ENCODE measurements around the gene PDSS2. TPM values are rescaled to one million over a fixed set of nuclear protein-coding genes. Genes with fewer than 3 reads are reported as not detected.

PDSS2 gene
- total RNA-seq, 1 donor from 2014 or later, result 10.1 TPM

DNA sequence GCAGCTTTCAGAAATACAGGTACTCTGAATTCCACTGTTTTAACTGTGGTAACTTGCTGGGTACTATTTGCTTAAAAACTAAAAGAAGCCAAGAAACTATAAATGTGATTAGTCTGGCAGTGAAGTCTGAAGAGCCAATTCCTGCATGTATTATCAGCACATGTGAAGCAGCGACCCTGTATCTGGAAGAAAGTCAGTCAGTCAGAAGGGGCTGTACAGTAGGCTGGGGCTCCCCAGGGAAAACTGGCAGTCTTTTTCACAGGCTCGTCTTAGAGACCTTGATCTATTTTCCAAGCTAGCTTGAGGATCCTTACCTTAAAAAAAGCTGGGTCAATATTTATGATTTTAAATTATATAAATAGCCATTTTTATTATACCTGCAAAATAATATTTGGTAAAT is 104.9 kb downstream of the PDSS2 start:
- Mint-ChIP-seq H3K27me3 (ENCODE audit: low read depth) (no peaks in the 10 kb centered on the region), H3K27ac (ENCODE audit: unreplicated experiment) (peak overlapping the region; percentile 39), H3K9me3 (ENCODE audit: low read depth) (no peaks in the 10 kb centered on the region), H3K4me3 (ENCODE audit: unreplicated experiment) (no peak overlapping the region), H3K4me1 (ENCODE audit: low read depth) (peaks cover 10% of the 10 kb centered on the region), H3K36me3 (ENCODE audit: low read depth) (no peaks in the 10 kb centered on the region)
- TF ChIP-seq, protein P1, sequence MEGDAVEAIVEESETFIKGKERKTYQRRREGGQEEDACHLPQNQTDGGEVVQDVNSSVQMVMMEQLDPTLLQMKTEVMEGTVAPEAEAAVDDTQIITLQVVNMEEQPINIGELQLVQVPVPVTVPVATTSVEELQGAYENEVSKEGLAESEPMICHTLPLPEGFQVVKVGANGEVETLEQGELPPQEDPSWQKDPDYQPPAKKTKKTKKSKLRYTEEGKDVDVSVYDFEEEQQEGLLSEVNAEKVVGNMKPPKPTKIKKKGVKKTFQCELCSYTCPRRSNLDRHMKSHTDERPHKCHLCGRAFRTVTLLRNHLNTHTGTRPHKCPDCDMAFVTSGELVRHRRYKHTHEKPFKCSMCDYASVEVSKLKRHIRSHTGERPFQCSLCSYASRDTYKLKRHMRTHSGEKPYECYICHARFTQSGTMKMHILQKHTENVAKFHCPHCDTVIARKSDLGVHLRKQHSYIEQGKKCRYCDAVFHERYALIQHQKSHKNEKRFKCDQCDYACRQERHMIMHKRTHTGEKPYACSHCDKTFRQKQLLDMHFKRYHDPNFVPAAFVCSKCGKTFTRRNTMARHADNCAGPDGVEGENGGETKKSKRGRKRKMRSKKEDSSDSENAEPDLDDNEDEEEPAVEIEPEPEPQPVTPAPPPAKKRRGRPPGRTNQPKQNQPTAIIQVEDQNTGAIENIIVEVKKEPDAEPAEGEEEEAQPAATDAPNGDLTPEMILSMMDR (IDR thresholded peaks at IDR 0.05), result no peak
- no peak for DNase-seq (ENCODE audit: low spot score)

GRCh38 chr6:107353773-107354382 is 105.5 kb downstream of the PDSS2 start:
- Mint-ChIP-seq H3K27me3 (ENCODE audit: low read depth) (no peaks in the 10 kb centered on the region), H3K9me3 (ENCODE audit: low read depth) (no peaks in the 10 kb centered on the region), H3K4me1 (ENCODE audit: low read depth) (peaks cover 10% of the 10 kb centered on the region), H3K4me3 (ENCODE audit: unreplicated experiment) (no peak overlapping the region), H3K27ac (ENCODE audit: unreplicated experiment) (peak overlapping the region; percentile 39), H3K36me3 (ENCODE audit: low read depth) (no peaks in the 10 kb centered on the region)
- TF ChIP-seq, protein P1 (IDR thresholded peaks at IDR 0.05), result no peak
- DNase-seq (ENCODE audit: low spot score), result no peak

DNA sequence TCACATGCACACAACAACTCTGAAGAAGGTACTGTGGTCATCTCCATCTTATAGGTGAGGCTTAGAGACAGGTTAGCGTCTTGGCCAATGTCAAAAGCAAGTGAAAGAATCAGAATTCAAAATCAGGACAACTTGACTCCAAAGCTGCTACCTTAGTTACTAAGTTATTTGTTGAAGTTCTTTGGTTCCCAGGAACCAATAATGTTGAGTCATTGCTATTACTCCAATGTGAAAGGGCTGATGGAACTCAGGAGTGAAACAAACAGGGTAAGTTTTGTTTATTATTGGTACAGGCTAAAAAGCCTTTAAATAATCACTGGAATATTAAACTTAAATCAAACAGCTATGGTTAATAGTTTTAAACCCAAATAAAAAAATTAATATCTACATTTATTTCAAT is 111.1 kb downstream of the PDSS2 start:
- Mint-ChIP-seq H3K27me3 (ENCODE audit: low read depth) (no peaks in the 10 kb centered on the region), H3K4me3 (ENCODE audit: unreplicated experiment) (no peak overlapping the region), H3K9me3 (ENCODE audit: low read depth) (no peaks in the 10 kb centered on the region), H3K36me3 (ENCODE audit: low read depth) (no peaks in the 10 kb centered on the region), H3K4me1 (ENCODE audit: low read depth) (peaks cover 5% of the 10 kb centered on the region), H3K27ac (ENCODE audit: unreplicated experiment) (no peak overlapping the region)
- no peak for DNase-seq (ENCODE audit: low spot score)
- TF ChIP-seq, protein P1 (IDR thresholded peaks at IDR 0.05), result no peak

DNA sequence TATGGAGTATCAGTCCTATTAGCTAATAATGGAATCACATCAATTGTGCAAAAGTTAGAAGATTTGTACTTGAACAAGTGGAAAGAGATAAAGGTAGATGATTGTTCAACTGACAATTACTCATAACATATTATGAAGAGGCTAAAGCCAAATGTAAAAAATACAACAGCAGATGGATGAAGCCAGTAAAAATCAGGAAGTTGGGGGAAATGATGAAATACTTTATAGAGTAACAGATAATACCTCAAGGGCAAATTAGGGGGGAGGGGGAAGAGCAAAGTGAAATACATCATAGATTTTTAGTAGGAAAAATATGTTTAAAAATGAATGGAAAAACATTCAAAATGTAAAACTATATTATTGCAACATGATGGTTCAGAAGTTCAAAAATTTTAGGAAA is 114.0 kb downstream of the PDSS2 start:
- H3K36me3 Mint-ChIP-seq (ENCODE audit: low read depth), result no peaks in the 10 kb centered on the region
- H3K27me3 Mint-ChIP-seq (ENCODE audit: low read depth), result no peaks in the 10 kb centered on the region
- H3K9me3 Mint-ChIP-seq (ENCODE audit: low read depth), result no peaks in the 10 kb centered on the region
- no peak overlapping the region for H3K4me3 Mint-ChIP-seq (ENCODE audit: unreplicated experiment)
- peaks cover 5% of the 10 kb centered on the region for H3K4me1 Mint-ChIP-seq (ENCODE audit: low read depth)
- TF ChIP-seq, protein P1 (IDR thresholded peaks at IDR 0.05), result no peak
- no peak for DNase-seq (ENCODE audit: low spot score)
- H3K27ac Mint-ChIP-seq (ENCODE audit: unreplicated experiment), result no peak overlapping the region

GRCh38 chr6:107344981-107345380 is 114.4 kb downstream of the PDSS2 start:
- Mint-ChIP-seq H3K4me1 (ENCODE audit: low read depth) (peaks cover 5% of the 10 kb centered on the region), H3K9me3 (ENCODE audit: low read depth) (no peaks in the 10 kb centered on the region)

More at GRCh38 chr6:107344981-107345380, 114.4 kb downstream of the PDSS2 start:
- H3K36me3 Mint-ChIP-seq (ENCODE audit: low read depth), result no peaks in the 10 kb centered on the region
- DNase-seq (ENCODE audit: low spot score), result no peak
- H3K4me3 Mint-ChIP-seq (ENCODE audit: unreplicated experiment), result no peak overlapping the region
- H3K27me3 Mint-ChIP-seq (ENCODE audit: low read depth), result no peaks in the 10 kb centered on the region
- H3K27ac Mint-ChIP-seq (ENCODE audit: unreplicated experiment), result no peak overlapping the region
- TF ChIP-seq, protein P1 (IDR thresholded peaks at IDR 0.05), result no peak

All from chondrocyte (in vitro differentiated cells).